IPS-18a (cell line): ENCODE measurements around the gene ASB1.

Experiments
- H3K27ac ChIP-seq: one replicate; pipeline ENCODE4 v1.5.1; 2013; ENCODE audit warnings: low read length
- H3K27me3 ChIP-seq: one replicate; pipeline ENCODE4 v1.6.1; 2013; ENCODE audit warnings: mild to moderate bottlenecking, low read length; ENCODE audit not compliant: control insufficient read depth, insufficient read depth
- H3K36me3 ChIP-seq: one replicate; pipeline ENCODE4 v1.6.1; 2013; ENCODE audit warnings: low read depth, low read length; ENCODE audit not compliant: control insufficient read depth
- H3K4me1 ChIP-seq: one replicate; pipeline ENCODE4 v1.6.1; 2013; ENCODE audit warnings: low read depth, low read length; ENCODE audit not compliant: control insufficient read depth
- H3K4me3 ChIP-seq: one replicate; pipeline ENCODE4 v1.5.1; 2013; ENCODE audit warnings: low read length
- H3K9ac ChIP-seq: one replicate; pipeline ENCODE4 v1.6.1; 2013; ENCODE audit warnings: mild to moderate bottlenecking, low read length, moderate library complexity
- H3K9me3 ChIP-seq: one replicate; pipeline ENCODE4 v1.6.1; 2013; ENCODE audit warnings: low read depth, low read length; ENCODE audit not compliant: control insufficient read depth

ASB1 gene

GRCh38 chr2:238466243-238466756, 39.6 kb downstream of the ASB1 start:
- Histone ChIP-seq H3K9me3 (no peaks in the 10 kb centered on the region), H3K27ac (no peak overlapping the region), H3K4me1 (no peaks in the 10 kb centered on the region), H3K9ac (no peak overlapping the region), H3K4me3 (no peak overlapping the region), H3K36me3 (no peaks in the 10 kb centered on the region), H3K27me3 (no peaks in the 10 kb centered on the region)

GRCh38 chr2:238467062-238467461, 40.3 kb downstream of the ASB1 start:
- no peaks in the 10 kb centered on the region for H3K36me3 ChIP-seq
- no peaks in the 10 kb centered on the region for H3K27me3 ChIP-seq
- H3K4me1 ChIP-seq = no peaks in the 10 kb centered on the region
- H3K9ac ChIP-seq = no peak overlapping the region
- no peak overlapping the region for H3K27ac ChIP-seq
- no peak overlapping the region for H3K4me3 ChIP-seq
- H3K9me3 ChIP-seq = peaks cover under 1% of the 10 kb centered on the region

GRCh38 chr2:238467792-238468191, 41.1 kb downstream of the ASB1 start:
- H3K4me1 ChIP-seq = no peaks in the 10 kb centered on the region
- peaks cover 3% of the 10 kb centered on the region for H3K9me3 ChIP-seq
- H3K27me3 ChIP-seq = no peaks in the 10 kb centered on the region
- H3K36me3 ChIP-seq = no peaks in the 10 kb centered on the region
- no peak overlapping the region for H3K4me3 ChIP-seq
- H3K9ac ChIP-seq = no peak overlapping the region
- no peak overlapping the region for H3K27ac ChIP-seq

- H3K4me1 ChIP-seq = no peaks in the 10 kb centered on the region
These were observed 42.4 kb downstream of the ASB1 start for GRCh38 chr2:238469155-238469554.

GRCh38 chr2:238473014-238473413, 46.3 kb downstream of the ASB1 start:
- Histone ChIP-seq H3K27ac (no peak overlapping the region), H3K4me3 (no peak overlapping the region), H3K9me3 (peaks cover 3% of the 10 kb centered on the region), H3K27me3 (no peaks in the 10 kb centered on the region), H3K9ac (no peak overlapping the region), H3K36me3 (no peaks in the 10 kb centered on the region), H3K4me1 (peaks cover 10% of the 10 kb centered on the region)

More at GRCh38 chr2:238469155-238469554, 42.4 kb downstream of the ASB1 start:
- H3K9me3 ChIP-seq = peaks cover 3% of the 10 kb centered on the region
- no peaks in the 10 kb centered on the region for H3K36me3 ChIP-seq
- H3K27ac ChIP-seq = no peak overlapping the region
- no peaks in the 10 kb centered on the region for H3K27me3 ChIP-seq
- no peak overlapping the region for H3K4me3 ChIP-seq
- no peak overlapping the region for H3K9ac ChIP-seq

- Histone ChIP-seq H3K4me1 (peaks cover 10% of the 10 kb centered on the region), H3K27ac (no peak overlapping the region), H3K9me3 (peaks cover 3% of the 10 kb centered on the region), H3K36me3 (no peaks in the 10 kb centered on the region), H3K9ac (no peak overlapping the region), H3K4me3 (no peak overlapping the region), H3K27me3 (no peaks in the 10 kb centered on the region)
These were observed 46.8 kb downstream of the ASB1 start for GRCh38 chr2:238473523-238473922.

GRCh38 chr2:238475034-238475433, 48.3 kb downstream of the ASB1 start:
- Histone ChIP-seq H3K36me3 (no peaks in the 10 kb centered on the region), H3K27me3 (no peaks in the 10 kb centered on the region), H3K4me1 (peaks cover 10% of the 10 kb centered on the region), H3K9ac (no peak overlapping the region), H3K4me3 (no peak overlapping the region), H3K27ac (no peak overlapping the region), H3K9me3 (peaks cover 3% of the 10 kb centered on the region)

- no peak overlapping the region for H3K27ac ChIP-seq
- H3K4me3 ChIP-seq = no peak overlapping the region
- H3K9me3 ChIP-seq = peaks cover 3% of the 10 kb centered on the region
- H3K36me3 ChIP-seq = no peaks in the 10 kb centered on the region
- H3K4me1 ChIP-seq = peaks cover 10% of the 10 kb centered on the region
- H3K9ac ChIP-seq = no peak overlapping the region
- no peaks in the 10 kb centered on the region for H3K27me3 ChIP-seq
These were observed 48.8 kb downstream of the ASB1 start for GRCh38 chr2:238475566-238475965.

GRCh38 chr2:238476258-238476657, 49.5 kb downstream of the ASB1 start:
- no peak overlapping the region for H3K9ac ChIP-seq
- H3K27ac ChIP-seq = no peak overlapping the region
- H3K4me3 ChIP-seq = no peak overlapping the region
- H3K9me3 ChIP-seq = peaks cover 3% of the 10 kb centered on the region
- no peaks in the 10 kb centered on the region for H3K27me3 ChIP-seq
- peaks cover 10% of the 10 kb centered on the region for H3K4me1 ChIP-seq
- H3K36me3 ChIP-seq = no peaks in the 10 kb centered on the region

GRCh38 chr2:238478216-238478615, 51.5 kb downstream of the ASB1 start:
- no peak overlapping the region for H3K27ac ChIP-seq
- H3K36me3 ChIP-seq = no peaks in the 10 kb centered on the region
- peaks cover 10% of the 10 kb centered on the region for H3K4me1 ChIP-seq
- no peak overlapping the region for H3K9ac ChIP-seq
- no peaks in the 10 kb centered on the region for H3K9me3 ChIP-seq
- H3K4me3 ChIP-seq = no peak overlapping the region
- no peaks in the 10 kb centered on the region for H3K27me3 ChIP-seq

- Histone ChIP-seq H3K36me3 (no peaks in the 10 kb centered on the region), H3K27me3 (no peaks in the 10 kb centered on the region), H3K4me1 (peaks cover 10% of the 10 kb centered on the region), H3K9me3 (no peaks in the 10 kb centered on the region), H3K4me3 (no peak overlapping the region), H3K27ac (no peak overlapping the region), H3K9ac (no peak overlapping the region)
These were observed 53.1 kb downstream of the ASB1 start for GRCh38 chr2:238479847-238480246.

- Histone ChIP-seq H3K27me3 (no peaks in the 10 kb centered on the region), H3K9me3 (no peaks in the 10 kb centered on the region), H3K36me3 (no peaks in the 10 kb centered on the region), H3K9ac (no peak overlapping the region), H3K4me3 (no peak overlapping the region), H3K27ac (no peak overlapping the region), H3K4me1 (no peaks in the 10 kb centered on the region)
These were observed 56.3 kb downstream of the ASB1 start for GRCh38 chr2:238483021-238483420.
